Measurements from ENCODE around the gene TLCD3B. TPM values are rescaled to one million over a fixed set of nuclear protein-coding genes. Genes with fewer than 3 reads are reported as not detected.

The TLCD3B gene
- total RNA-seq, 1 experiment from 2014 or later, result 20.9 TPM

DNA sequence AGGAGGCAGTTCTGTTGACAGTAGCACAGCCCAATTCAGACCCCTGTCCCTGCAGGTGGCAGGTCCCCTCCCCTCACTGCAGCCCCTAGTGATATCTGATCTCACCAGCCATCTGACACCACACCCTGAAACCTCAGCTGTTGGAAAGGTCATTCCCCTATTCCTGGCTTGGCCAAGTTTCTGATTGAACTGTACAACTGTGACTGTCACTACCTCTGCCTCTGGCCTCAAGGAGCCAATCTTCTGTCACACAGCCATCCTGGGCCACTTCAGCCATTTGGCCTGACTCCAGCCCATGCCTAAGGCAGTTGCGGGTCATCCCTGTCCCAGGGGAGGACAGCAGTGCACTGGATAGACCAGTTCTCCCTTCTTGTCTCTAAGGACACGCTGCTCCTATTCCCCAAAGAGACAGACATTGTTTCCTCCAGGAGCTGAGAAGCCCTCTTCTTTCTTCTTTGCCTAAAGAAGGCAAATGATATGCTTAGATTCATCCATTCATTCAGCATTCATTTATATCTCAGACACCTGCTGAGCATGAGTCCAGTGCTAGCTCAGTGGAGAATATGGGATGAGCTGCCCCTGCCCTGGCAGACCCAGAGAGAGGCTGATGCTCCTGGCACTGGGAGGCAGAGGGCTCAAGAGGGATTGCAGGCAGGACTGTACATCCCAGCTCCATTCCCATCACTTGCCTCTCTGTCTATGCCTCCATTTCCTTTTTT, 29.9 kb upstream of the TLCD3B start:
- Histone ChIP-seq H3K4me1 (ENCODE audit: insufficient read depth, low read length) (no peaks in the 10 kb centered on the region), H3K79me1 (ENCODE audit: insufficient read depth, low read depth, low read length, poor library complexity, severe bottlenecking) (no peaks in the 10 kb centered on the region), H4K20me1 (ENCODE audit: control insufficient read depth, insufficient read depth, insufficient read length) (no peaks in the 10 kb centered on the region), H2BK5ac (ENCODE audit: insufficient read length, low read length) (no peak overlapping the region), H3K9ac (ENCODE audit: extremely low read depth, insufficient read length, low read length) (no peak overlapping the region), H2AK5ac (ENCODE audit: insufficient read length, low read length) (no peak overlapping the region), H3K56ac (ENCODE audit: insufficient read length, low read depth, low read length) (no peak overlapping the region), H3K27me3 (ENCODE audit: insufficient read depth, low read length) (no peaks in the 10 kb centered on the region), H2BK20ac (ENCODE audit: low read depth, low read length, poor library complexity, severe bottlenecking) (no peak overlapping the region), H3K9me3 (ENCODE audit: control insufficient read depth, low read depth, low read length) (no peaks in the 10 kb centered on the region), H4K5ac (ENCODE audit: insufficient read length, low read depth, low read length) (no peak overlapping the region), H3K79me2 (ENCODE audit: insufficient read depth, low read length) (peaks cover 3% of the 10 kb centered on the region; the same call in 1 of the 2 replicates), H3K14ac (ENCODE audit: insufficient read depth, low read length) (no peak overlapping the region), H4K91ac (ENCODE audit: insufficient read length, low read depth, low read length) (no peak overlapping the region), H3T11ph (ENCODE audit: low read length) (no peak overlapping the region), H3K23me2 (ENCODE audit: insufficient read length, low read depth, low read length, poor library complexity, severe bottlenecking) (peaks cover 12% of the 10 kb centered on the region), H2BK15ac (ENCODE audit: low read depth, low read length) (no peak overlapping the region), H4K8ac (replicated peaks; ENCODE audit: insufficient read length, low read depth, low read length) (no peak overlapping the region), H2BK120ac (ENCODE audit: low read depth, low read length, poor library complexity, severe bottlenecking) (no peak overlapping the region), H3K4me2 (ENCODE audit: insufficient read depth, insufficient read length, low read length) (no peak overlapping the region), H2BK12ac (ENCODE audit: insufficient read length, low read depth, low read length) (no peak overlapping the region), H3K23ac (ENCODE audit: insufficient read length, low read depth, low read length) (no peak overlapping the region), H3K18ac (ENCODE audit: insufficient read length, low read depth, low read length) (no peak overlapping the region), H2AFZ (ENCODE audit: low read length) (no peak overlapping the region), H3K4ac (ENCODE audit: low read depth, low read length) (no peak overlapping the region), H3K27ac (ENCODE audit: insufficient read length, low read depth, low read length) (no peak overlapping the region)
- peaks cover 16 to 18% of the 10 kb centered on the region in 2 experiments for H3K4me1 Mint-ChIP-seq
- H3K27me3 Mint-ChIP-seq (ENCODE audit: low read depth), result no peaks in the 10 kb centered on the region
- H3K36me3 Mint-ChIP-seq (ENCODE audit: insufficient read depth in 1 of 3, low read depth in 3 of 3), result peaks cover 0 to 4% (median 0%) of the 10 kb centered on the region in 3 experiments; a peak in 2 of 7 replicates
- no peaks in the 10 kb centered on the region for H3K9me3 Mint-ChIP-seq
- TF ChIP-seq, protein P1, sequence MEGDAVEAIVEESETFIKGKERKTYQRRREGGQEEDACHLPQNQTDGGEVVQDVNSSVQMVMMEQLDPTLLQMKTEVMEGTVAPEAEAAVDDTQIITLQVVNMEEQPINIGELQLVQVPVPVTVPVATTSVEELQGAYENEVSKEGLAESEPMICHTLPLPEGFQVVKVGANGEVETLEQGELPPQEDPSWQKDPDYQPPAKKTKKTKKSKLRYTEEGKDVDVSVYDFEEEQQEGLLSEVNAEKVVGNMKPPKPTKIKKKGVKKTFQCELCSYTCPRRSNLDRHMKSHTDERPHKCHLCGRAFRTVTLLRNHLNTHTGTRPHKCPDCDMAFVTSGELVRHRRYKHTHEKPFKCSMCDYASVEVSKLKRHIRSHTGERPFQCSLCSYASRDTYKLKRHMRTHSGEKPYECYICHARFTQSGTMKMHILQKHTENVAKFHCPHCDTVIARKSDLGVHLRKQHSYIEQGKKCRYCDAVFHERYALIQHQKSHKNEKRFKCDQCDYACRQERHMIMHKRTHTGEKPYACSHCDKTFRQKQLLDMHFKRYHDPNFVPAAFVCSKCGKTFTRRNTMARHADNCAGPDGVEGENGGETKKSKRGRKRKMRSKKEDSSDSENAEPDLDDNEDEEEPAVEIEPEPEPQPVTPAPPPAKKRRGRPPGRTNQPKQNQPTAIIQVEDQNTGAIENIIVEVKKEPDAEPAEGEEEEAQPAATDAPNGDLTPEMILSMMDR (conservative IDR thresholded peaks at IDR 0.05), result no peak
- DNase-seq, result no peak
- peak overlapping the region in 1 of 2 experiments; percentile 1; a peak in 1 of 5 replicates for H3K4me3 Mint-ChIP-seq
- whole genome bisulfite sequencing (ENCODE audit: extremely low coverage, insufficient read length, low lambda C conversion rate), result no CpG with 5 or more reads among the region's 2 CpGs
- H3K27ac Mint-ChIP-seq, result peak overlapping the region in 2 of 3 experiments; percentile 22 to 70; a peak in 3 of 7 replicates

Measured in H9 (cell line).